Activated T-cell treated with anti-CD3 and anti-CD28 coated beads, Interleukin-2, amount 50 U/mL, for 4 hours (primary cell): ENCODE measurements around the gene ENOSF1. TPM values are rescaled to one million over a fixed set of nuclear protein-coding genes. Genes with fewer than 3 reads are reported as not detected.

Experiments
- ATAC-seq, 2 donors: fragments of 200-7000 bp; cut with Tn5 transposase; one replicate each; pipeline ENCODE4 v1.10.0; 2021
- DNase-seq: peaks from one replicate; pipeline ENCODE4 v3.0.0-alpha.2; 2020
- H3K27me3 Mint-ChIP-seq: one replicate; pipeline ENCODE4 v1.8.0; 2021; ENCODE audit warnings: low read depth, mixed read lengths
- H3K36me3 Mint-ChIP-seq: one replicate; pipeline ENCODE4 v1.8.0; 2022; ENCODE audit warnings: mixed read lengths; ENCODE audit not compliant: insufficient read depth
- H3K4me1 Mint-ChIP-seq: one replicate; pipeline ENCODE4 v1.8.0; 2021; ENCODE audit warnings: low read depth, mixed read lengths
- H3K4me3 Mint-ChIP-seq: one replicate; pipeline ENCODE4 v1.8.0; 2021; ENCODE audit warnings: mild to moderate bottlenecking, moderate library complexity, mixed read lengths
- H3K9me3 Mint-ChIP-seq: one replicate; pipeline ENCODE4 v1.8.0; 2021; ENCODE audit warnings: mixed read lengths
- total RNA-seq, 3 donors: library from RNA; stranded (reverse); gene quantifications; one replicate each; pipeline ENCODE4 v1.2.1, GENCODE V29; 2021

The ENOSF1 gene
- total RNA-seq, 3 donors from 2014 or later = 42.0 to 46.0 (median 42.1) TPM

GRCh38 chr18:653512-653911 lies 58.9 kb downstream of the ENOSF1 start:
- no peak for ATAC-seq
- Mint-ChIP-seq H3K4me3 (no peak overlapping the region), H3K4me1 (peaks cover 9% of the 10 kb centered on the region), H3K27me3 (peaks cover 31% of the 10 kb centered on the region), H3K36me3 (no peaks in the 10 kb centered on the region), H3K9me3 (no peaks in the 10 kb centered on the region)
- no peak for DNase-seq

- H3K4me1 Mint-ChIP-seq = peaks cover 6% of the 10 kb centered on the region
- H3K9me3 Mint-ChIP-seq = no peaks in the 10 kb centered on the region
- peaks cover 29% of the 10 kb centered on the region for H3K27me3 Mint-ChIP-seq
- DNase-seq (no peak), ATAC-seq (no peak)
- no peak overlapping the region for H3K4me3 Mint-ChIP-seq
- no peaks in the 10 kb centered on the region for H3K36me3 Mint-ChIP-seq
Measured at GRCh38 chr18:652131-652530, 60.3 kb downstream of the ENOSF1 start.

- Mint-ChIP-seq H3K4me3 (peak overlapping the region; percentile 19), H3K9me3 (no peaks in the 10 kb centered on the region)
Measured at GRCh38 chr18:650428-650858, 62.0 kb downstream of the ENOSF1 start.

GRCh38 chr18:649341-649740 lies 63.1 kb downstream of the ENOSF1 start:
- Mint-ChIP-seq H3K36me3 (no peaks in the 10 kb centered on the region), H3K9me3 (no peaks in the 10 kb centered on the region), H3K4me1 (peaks cover 3% of the 10 kb centered on the region), H3K4me3 (no peak overlapping the region), H3K27me3 (peaks cover 8% of the 10 kb centered on the region)
- ATAC-seq = no peak
- no peak for DNase-seq

More at GRCh38 chr18:650428-650858, 62.0 kb downstream of the ENOSF1 start:
- no peak for ATAC-seq
- Mint-ChIP-seq H3K4me1 (peaks cover 3% of the 10 kb centered on the region), H3K27me3 (peaks cover 15% of the 10 kb centered on the region), H3K36me3 (no peaks in the 10 kb centered on the region)
- no peak for DNase-seq

- DNase-seq (no peak), ATAC-seq (no peak)
- Mint-ChIP-seq H3K36me3 (no peaks in the 10 kb centered on the region), H3K4me1 (peaks cover 3% of the 10 kb centered on the region), H3K4me3 (no peak overlapping the region), H3K9me3 (no peaks in the 10 kb centered on the region), H3K27me3 (peaks cover 2% of the 10 kb centered on the region)
Measured at GRCh38 chr18:647304-647703, 65.1 kb downstream of the ENOSF1 start.

- Mint-ChIP-seq H3K36me3 (no peaks in the 10 kb centered on the region), H3K4me3 (no peak overlapping the region), H3K27me3 (peaks cover 2% of the 10 kb centered on the region), H3K9me3 (no peaks in the 10 kb centered on the region), H3K4me1 (no peaks in the 10 kb centered on the region)
- ATAC-seq (peak; percentile 43 to 72), DNase-seq (no peak)
Measured at GRCh38 chr18:644395-645004, 67.9 kb downstream of the ENOSF1 start.

- ATAC-seq (no peak), DNase-seq (no peak)
- no peaks in the 10 kb centered on the region for H3K36me3 Mint-ChIP-seq
- H3K9me3 Mint-ChIP-seq = no peaks in the 10 kb centered on the region
- H3K27me3 Mint-ChIP-seq = peaks cover 2% of the 10 kb centered on the region
- no peaks in the 10 kb centered on the region for H3K4me1 Mint-ChIP-seq
- no peak overlapping the region for H3K4me3 Mint-ChIP-seq
Measured at GRCh38 chr18:641224-641623, 71.2 kb downstream of the ENOSF1 start.

GRCh38 chr18:635171-635570 lies 77.3 kb downstream of the ENOSF1 start:
- H3K4me3 Mint-ChIP-seq = no peak overlapping the region
- ATAC-seq (no peak), DNase-seq (no peak)
- no peaks in the 10 kb centered on the region for H3K36me3 Mint-ChIP-seq
- no peaks in the 10 kb centered on the region for H3K4me1 Mint-ChIP-seq
- peaks cover 3% of the 10 kb centered on the region for H3K27me3 Mint-ChIP-seq
- H3K9me3 Mint-ChIP-seq = no peaks in the 10 kb centered on the region

GRCh38 chr18:634551-635045 lies 77.8 kb downstream of the ENOSF1 start:
- H3K36me3 Mint-ChIP-seq = no peaks in the 10 kb centered on the region
- H3K4me1 Mint-ChIP-seq = peaks cover under 1% of the 10 kb centered on the region
- H3K4me3 Mint-ChIP-seq = no peak overlapping the region
- peaks cover 3% of the 10 kb centered on the region for H3K27me3 Mint-ChIP-seq
- DNase-seq = no peak
- ATAC-seq = no peak
- H3K9me3 Mint-ChIP-seq = no peaks in the 10 kb centered on the region

- Mint-ChIP-seq H3K9me3 (no peaks in the 10 kb centered on the region), H3K27me3 (peaks cover 5% of the 10 kb centered on the region), H3K4me3 (no peak overlapping the region), H3K4me1 (peaks cover 3% of the 10 kb centered on the region), H3K36me3 (no peaks in the 10 kb centered on the region)
- no peak for ATAC-seq
- no peak for DNase-seq
Measured at GRCh38 chr18:631560-631959, 80.9 kb downstream of the ENOSF1 start.

GRCh38 chr18:629269-630150 lies 82.9 kb downstream of the ENOSF1 start:
- ATAC-seq (peak; percentile 57 to 75), DNase-seq (no peak)
- Mint-ChIP-seq H3K4me3 (no peak overlapping the region), H3K4me1 (peaks cover 3% of the 10 kb centered on the region), H3K27me3 (peaks cover 8% of the 10 kb centered on the region), H3K9me3 (no peaks in the 10 kb centered on the region), H3K36me3 (no peaks in the 10 kb centered on the region)

- Mint-ChIP-seq H3K27me3 (peaks cover 14% of the 10 kb centered on the region), H3K36me3 (no peaks in the 10 kb centered on the region), H3K4me1 (peaks cover 3% of the 10 kb centered on the region), H3K4me3 (no peak overlapping the region), H3K9me3 (no peaks in the 10 kb centered on the region)
- DNase-seq (no peak), ATAC-seq (no peak)
Measured at GRCh38 chr18:627231-627630, 85.2 kb downstream of the ENOSF1 start.

- no peaks in the 10 kb centered on the region for H3K36me3 Mint-ChIP-seq
- DNase-seq (peak; percentile 64), ATAC-seq (peak; percentile 58 to 66)
- peaks cover 14% of the 10 kb centered on the region for H3K27me3 Mint-ChIP-seq
- H3K4me3 Mint-ChIP-seq = no peak overlapping the region
- H3K9me3 Mint-ChIP-seq = no peaks in the 10 kb centered on the region
- no peaks in the 10 kb centered on the region for H3K4me1 Mint-ChIP-seq
Measured at GRCh38 chr18:623761-624620, 88.4 kb downstream of the ENOSF1 start.

- H3K9me3 Mint-ChIP-seq = no peaks in the 10 kb centered on the region
- DNase-seq (no peak), ATAC-seq (no peak)
- H3K36me3 Mint-ChIP-seq = no peaks in the 10 kb centered on the region
- no peak overlapping the region for H3K4me3 Mint-ChIP-seq
- H3K4me1 Mint-ChIP-seq = no peaks in the 10 kb centered on the region
- peaks cover 14% of the 10 kb centered on the region for H3K27me3 Mint-ChIP-seq
Measured at GRCh38 chr18:622289-622688, 90.1 kb downstream of the ENOSF1 start.
